ENCODE measurements around the gene CA14.

The CA14 gene

DNA sequence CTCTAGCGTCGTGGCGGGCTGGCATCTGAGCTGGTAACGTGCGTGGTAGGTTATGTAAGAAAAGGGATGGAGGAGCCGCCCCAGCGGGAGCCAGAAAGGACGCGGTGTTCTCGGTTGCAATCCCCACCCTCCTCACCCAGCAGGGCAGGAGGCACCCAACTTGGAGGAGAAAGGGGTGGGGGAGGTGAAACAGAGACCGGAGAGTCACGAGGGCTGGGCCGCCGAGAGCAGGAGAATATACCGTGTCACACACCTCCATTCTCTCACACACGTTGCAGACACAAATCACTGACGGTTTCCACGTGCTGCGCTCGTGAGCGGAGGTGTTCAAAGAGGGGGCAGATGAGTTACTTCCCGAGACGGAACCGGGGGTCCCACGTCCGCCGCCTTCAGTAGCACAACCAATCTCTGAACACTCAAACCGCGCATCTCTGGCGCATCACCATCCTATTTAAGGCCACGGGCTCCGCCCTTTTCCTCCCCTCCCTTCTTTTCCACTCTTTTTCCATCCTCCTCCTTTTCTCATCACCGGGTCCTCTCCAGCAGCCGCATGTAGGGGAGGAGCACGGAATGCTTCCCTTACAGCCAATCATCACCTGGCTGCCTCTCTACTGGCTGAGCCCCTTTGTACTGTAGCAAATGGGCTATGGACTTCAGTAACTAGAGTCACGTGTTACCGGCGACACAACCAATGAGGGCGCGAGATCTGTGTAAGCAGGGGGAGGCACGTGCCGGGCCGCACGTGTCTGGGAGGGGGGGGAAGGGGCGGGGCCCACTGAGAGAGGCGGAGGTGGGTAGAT, 24.4 kb downstream of the CA14 start, which contains the start of gene CIART:
CIART (plus strand) TSS at position 797 of the 800 bp plus-strand sequence. CDS start 714 bp downstream, outside the sequence.
- H3K4me1 ChIP-seq (ENCODE audit: insufficient read depth, low read length, poor library complexity, severe bottlenecking) = peaks cover 14% of the 10 kb centered on the region
- no peaks in the 10 kb centered on the region for H3K9me3 ChIP-seq (ENCODE audit: insufficient read depth, low read depth, low read length)
- H3K4me2 ChIP-seq (ENCODE audit: low read depth, low read length, poor library complexity, severe bottlenecking) = peak within 1 kb of the TSS; percentile 100
- H4K20me1 ChIP-seq (ENCODE audit: insufficient read depth, low read length, poor library complexity, severe bottlenecking) = no peaks in the 10 kb centered on the region
- H3K4me3 ChIP-seq (ENCODE audit: low read length, poor library complexity, severe bottlenecking) = peak within 1 kb of the TSS; percentile 86
- no peak for TF ChIP-seq EZH2phosphoT487 (IDR thresholded peaks at IDR 0.05; ENCODE audit: borderline replicate concordance)
- TF ChIP-seq, protein P1, sequence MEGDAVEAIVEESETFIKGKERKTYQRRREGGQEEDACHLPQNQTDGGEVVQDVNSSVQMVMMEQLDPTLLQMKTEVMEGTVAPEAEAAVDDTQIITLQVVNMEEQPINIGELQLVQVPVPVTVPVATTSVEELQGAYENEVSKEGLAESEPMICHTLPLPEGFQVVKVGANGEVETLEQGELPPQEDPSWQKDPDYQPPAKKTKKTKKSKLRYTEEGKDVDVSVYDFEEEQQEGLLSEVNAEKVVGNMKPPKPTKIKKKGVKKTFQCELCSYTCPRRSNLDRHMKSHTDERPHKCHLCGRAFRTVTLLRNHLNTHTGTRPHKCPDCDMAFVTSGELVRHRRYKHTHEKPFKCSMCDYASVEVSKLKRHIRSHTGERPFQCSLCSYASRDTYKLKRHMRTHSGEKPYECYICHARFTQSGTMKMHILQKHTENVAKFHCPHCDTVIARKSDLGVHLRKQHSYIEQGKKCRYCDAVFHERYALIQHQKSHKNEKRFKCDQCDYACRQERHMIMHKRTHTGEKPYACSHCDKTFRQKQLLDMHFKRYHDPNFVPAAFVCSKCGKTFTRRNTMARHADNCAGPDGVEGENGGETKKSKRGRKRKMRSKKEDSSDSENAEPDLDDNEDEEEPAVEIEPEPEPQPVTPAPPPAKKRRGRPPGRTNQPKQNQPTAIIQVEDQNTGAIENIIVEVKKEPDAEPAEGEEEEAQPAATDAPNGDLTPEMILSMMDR (conservative IDR thresholded peaks at IDR 0.05; ENCODE audit: low read length) = no peak
- H3F3A ChIP-seq (ENCODE audit: low read depth) = no peaks in the 10 kb centered on the region
- peak within 1 kb of the TSS; percentile 72 for H3K9ac ChIP-seq (ENCODE audit: low read depth, low read length, poor library complexity, severe bottlenecking)
- no peaks in the 10 kb centered on the region for H3K9me2 ChIP-seq (replicated peaks; ENCODE audit: low read depth, low read length)
- no peaks in the 10 kb centered on the region for H3K27me3 ChIP-seq (ENCODE audit: insufficient read depth, low read length, poor library complexity, severe bottlenecking)
- peak within 1 kb of the TSS; percentile 97 for H2AFZ ChIP-seq (ENCODE audit: low read length)
- H3K36me3 ChIP-seq (ENCODE audit: insufficient read depth, low read length) = peaks cover 10% of the 10 kb centered on the region; the same call in 1 of the 2 replicates
- peaks cover 24% of the 10 kb centered on the region for H3K79me2 ChIP-seq (ENCODE audit: insufficient read depth, low read length)

DNA sequence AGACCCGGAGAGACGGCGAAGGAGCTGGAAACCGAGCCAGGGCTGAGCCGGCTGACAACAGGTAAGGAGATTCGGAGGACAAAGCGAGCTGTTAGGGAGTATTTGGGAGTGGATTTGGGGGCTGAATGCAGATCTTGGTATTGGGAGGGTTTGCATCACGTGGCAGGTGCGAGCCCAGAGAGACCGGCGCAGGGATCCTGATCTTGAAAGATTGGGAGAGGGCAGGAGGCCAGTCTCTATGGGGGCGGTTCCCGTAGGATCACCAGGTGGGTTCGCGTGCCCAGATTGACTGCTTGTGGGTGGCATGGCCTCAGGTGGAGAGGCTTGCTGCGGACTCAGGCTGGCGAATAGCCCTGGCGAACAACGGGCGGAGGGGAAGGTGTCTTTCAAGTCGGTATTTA, 25.0 kb downstream of the CA14 start:
- H3K36me3 ChIP-seq (ENCODE audit: insufficient read depth, low read length) = peaks cover 13% of the 10 kb centered on the region; the same call in 1 of the 2 replicates
- peak overlapping the region; percentile 100 for H3K4me2 ChIP-seq (ENCODE audit: low read depth, low read length, poor library complexity, severe bottlenecking)
- H2AFZ ChIP-seq (ENCODE audit: low read length) = peak overlapping the region; percentile 42; the same call in 1 of the 2 replicates
- H3K9me2 ChIP-seq (replicated peaks; ENCODE audit: low read depth, low read length) = no peaks in the 10 kb centered on the region
- H3F3A ChIP-seq (ENCODE audit: low read depth) = no peaks in the 10 kb centered on the region
- peaks cover 24% of the 10 kb centered on the region for H3K79me2 ChIP-seq (ENCODE audit: insufficient read depth, low read length)
- peak overlapping the region; percentile 86 for H3K4me3 ChIP-seq (ENCODE audit: low read length, poor library complexity, severe bottlenecking)
- TF ChIP-seq, protein P1 (conservative IDR thresholded peaks at IDR 0.05; ENCODE audit: low read length) = no peak
- no peak for TF ChIP-seq EZH2phosphoT487 (IDR thresholded peaks at IDR 0.05; ENCODE audit: borderline replicate concordance)
- H4K20me1 ChIP-seq (ENCODE audit: insufficient read depth, low read length, poor library complexity, severe bottlenecking) = no peaks in the 10 kb centered on the region
- no peaks in the 10 kb centered on the region for H3K9me3 ChIP-seq (ENCODE audit: insufficient read depth, low read depth, low read length)
- no peaks in the 10 kb centered on the region for H3K27me3 ChIP-seq (ENCODE audit: insufficient read depth, low read length, poor library complexity, severe bottlenecking)
- peak overlapping the region; percentile 61 for H3K9ac ChIP-seq (ENCODE audit: low read depth, low read length, poor library complexity, severe bottlenecking)
- peaks cover 14% of the 10 kb centered on the region for H3K4me1 ChIP-seq (ENCODE audit: insufficient read depth, low read length, poor library complexity, severe bottlenecking)

DNA sequence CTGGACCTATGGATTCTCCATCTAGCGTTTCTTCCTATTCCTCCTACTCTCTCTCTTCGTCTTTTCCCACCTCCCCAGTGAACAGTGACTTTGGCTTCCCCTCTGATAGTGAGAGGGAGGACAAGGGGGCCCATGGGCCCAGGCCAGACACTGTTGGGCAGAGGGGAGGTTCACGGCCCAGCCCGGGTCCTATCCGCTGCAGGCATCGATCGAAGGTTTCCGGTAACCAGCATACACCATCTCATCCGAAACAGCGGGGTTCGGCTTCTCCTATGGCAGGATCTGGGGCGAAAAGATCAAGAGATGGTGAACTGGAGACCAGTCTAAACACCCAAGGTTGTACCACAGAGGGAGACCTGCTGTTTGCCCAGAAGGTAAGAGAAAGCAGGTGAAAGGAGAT, 25.7 kb downstream of the CA14 start:
- Histone ChIP-seq H3K36me3 (ENCODE audit: insufficient read depth, low read length) (peaks cover 13% of the 10 kb centered on the region; the same call in 1 of the 2 replicates), H4K20me1 (ENCODE audit: insufficient read depth, low read length, poor library complexity, severe bottlenecking) (no peaks in the 10 kb centered on the region), H2AFZ (ENCODE audit: low read length) (no peak overlapping the region), H3K9ac (ENCODE audit: low read depth, low read length, poor library complexity, severe bottlenecking) (peak overlapping the region; percentile 61), H3F3A (ENCODE audit: low read depth) (no peaks in the 10 kb centered on the region), H3K4me1 (ENCODE audit: insufficient read depth, low read length, poor library complexity, severe bottlenecking) (peaks cover 14% of the 10 kb centered on the region), H3K4me2 (ENCODE audit: low read depth, low read length, poor library complexity, severe bottlenecking) (peak overlapping the region; percentile 100), H3K4me3 (ENCODE audit: low read length, poor library complexity, severe bottlenecking) (peak overlapping the region; percentile 86), H3K79me2 (ENCODE audit: insufficient read depth, low read length) (peaks cover 24% of the 10 kb centered on the region), H3K9me3 (ENCODE audit: insufficient read depth, low read depth, low read length) (no peaks in the 10 kb centered on the region), H3K9me2 (replicated peaks; ENCODE audit: low read depth, low read length) (no peaks in the 10 kb centered on the region), H3K27me3 (ENCODE audit: insufficient read depth, low read length, poor library complexity, severe bottlenecking) (no peaks in the 10 kb centered on the region)
- TF ChIP-seq EZH2phosphoT487 (IDR thresholded peaks at IDR 0.05; ENCODE audit: borderline replicate concordance) = no peak
- TF ChIP-seq, protein P1 (conservative IDR thresholded peaks at IDR 0.05; ENCODE audit: low read length) = no peak

Data from Loucy (cell line).